Panc1 (cell line): ENCODE data around the gene CYSTM1. TPM values are rescaled to one million over a fixed set of nuclear protein-coding genes. Genes with fewer than 3 reads are reported as not detected.

Source experiments
- ATAC-seq: fragments of 200-7000 bp; cut with Tn5 transposase; 2 replicates; pipeline ENCODE4 v1.9.1; 2020; ENCODE audit warnings: mild to moderate bottlenecking, moderate library complexity
- BruUV-seq: library from RNA; stranded (reverse); fragments of 400-500 nt; replicated peaks from 2 replicates; lab custom pipeline; 2021; lab: Mats Ljungman, UMichigan
- CTCF ChIA-PET: fragments of 300-600 bp; sonication (Branson Sonifier 250); formaldehyde crosslinking; loops from one replicate; lab custom pipeline; 2022; ENCODE audit warnings: antibody characterized with exemption; lab: Charles Lee
- POLR2A ChIA-PET: fragments of 300-600 bp; sonication (Branson Sonifier 250); formaldehyde crosslinking; loops from one replicate; lab custom pipeline; 2022; ENCODE audit warnings: antibody characterized with exemption; lab: Charles Lee
- DNase-seq: peaks from one replicate; pipeline ENCODE4 v3.0.0-alpha.2; 2010; ENCODE audit warnings: low read depth, low spot score
- H3K27ac ChIP-seq: 2 replicates; pipeline ENCODE4 v1.5.1; 2011; ENCODE audit warnings: mild to moderate bottlenecking, low read length, inconsistent platforms
- H3K27me3 ChIP-seq: fragments of 200-500 bp; sonication (Bioruptor generic); 2 replicates; pipeline ENCODE4 v1.6.0; 2014; ENCODE audit warnings: low read length, inconsistent platforms; ENCODE audit not compliant: control insufficient read depth, insufficient read depth
- H3K36me3 ChIP-seq: fragments of 200-500 bp; sonication (Bioruptor generic); 2 replicates; pipeline ENCODE4 v1.5.1; 2014; ENCODE audit warnings: inconsistent platforms, mild to moderate bottlenecking, low read length, moderate library complexity; ENCODE audit not compliant: control insufficient read depth, insufficient read depth
- H3K4me1 ChIP-seq: 2 replicates; pipeline ENCODE4 v1.5.1; 2011; ENCODE audit warnings: inconsistent platforms, mild to moderate bottlenecking, low read length, moderate library complexity; ENCODE audit not compliant: control insufficient read depth, insufficient read depth
- H3K4me3 ChIP-seq, 2 experiments: 2 replicates each; pipeline ENCODE4 v1.5.1; 2011 to 2012; ENCODE audit warnings: low read depth in 2 of 2, low read length in 2 of 2, mild to moderate bottlenecking in 2 of 2, inconsistent platforms in 1 of 2, moderate library complexity in 1 of 2
- H3K9me3 ChIP-seq: fragments of 200-500 bp; sonication (Bioruptor generic); 2 replicates; pipeline ENCODE4 v1.5.1; 2014; ENCODE audit warnings: low read depth, mild to moderate bottlenecking, inconsistent platforms, low read length, moderate library complexity; ENCODE audit not compliant: control insufficient read depth, insufficient read depth
- CTCF ChIP-seq: fragments of 450-650 bp; IDR thresholded peaks from 2 replicates; pipeline ENCODE4 v1.5.1; 2017; ENCODE audit warnings: mild to moderate bottlenecking
- POLR2AphosphoS5 ChIP-seq: IDR thresholded peaks from 2 replicates; pipeline ENCODE4 v1.6.1; 2012; ENCODE audit warnings: mild to moderate bottlenecking, low read depth, low read length, moderate library complexity
- REST ChIP-seq, 2 experiments: IDR thresholded peaks; 2 replicates each; pipeline ENCODE4 v1.6.1; 2011 to 2012; ENCODE audit warnings: low read depth in 2 of 2, control low read depth in 1 of 2, low read length in 1 of 2, mild to moderate bottlenecking in 1 of 2, moderate library complexity in 1 of 2; ENCODE audit not compliant: insufficient read depth in 1 of 2
- SIN3A ChIP-seq: IDR thresholded peaks from 2 replicates; pipeline ENCODE4 v1.6.1; 2012; ENCODE audit warnings: low read depth, mild to moderate bottlenecking, low read length, moderate library complexity, borderline replicate concordance; ENCODE audit not compliant: insufficient read depth
- TCF7L2 ChIP-seq: IDR thresholded peaks from 2 replicates; pipeline ENCODE4 v1.6.1; 2011; ENCODE audit warnings: mild to moderate bottlenecking, low read depth, low read length, inconsistent platforms
- in situ Hi-C: cut with HindIII; loops from 2 replicates; pipeline ENCODE4 v1.10.0; 2016; ENCODE audit warnings: low sequenced_read_pairs, low pct_unique_long_range_greater_than_20kb
- intact Hi-C: fragments of 100-400 bp; cut with micrococcal nuclease; formaldehyde crosslinking; loops from one replicate; pipeline ENCODE4 v1.10.0; 2022; ENCODE audit not compliant: unreplicated experiment
- total RNA-seq: library from RNA; stranded (reverse); gene quantifications from one replicate; pipeline ENCODE4 v1.2.1, GENCODE V29; 2021; ENCODE audit not compliant: unreplicated experiment

Gene CYSTM1
- total RNA-seq, 1 experiment from 2014 or later, result 126 TPM

- 0 out of 2 replicates have a peak, but pooled peaks have one; percentile 43 for ATAC-seq
- CTCF ChIA-PET, result no interaction called here
Observed at GRCh38 chr5:140130949-140131733, 43.8 kb upstream of the CYSTM1 start.

GRCh38 chr5:140131967-140132409 is 43.0 kb upstream of the CYSTM1 start:
- in situ Hi-C loops (no loop called here), intact Hi-C loops (no loop called here)
- ATAC-seq, result peak; percentile 77
- H3K9me3 ChIP-seq, result no peaks in the 10 kb centered on the region
- no peak overlapping the region for H3K27ac ChIP-seq
- ChIA-PET CTCF (interaction anchor here (0.6 kb wide), 1 partner anchor 16 kb away, joined by 13 read pairs; no protein-coding TSS in a partner anchor), POLR2A (no interaction called here)
- no TSS peak for BruUV-seq
- H3K27me3 ChIP-seq, result no peaks in the 10 kb centered on the region
- DNase-seq, result no peak
- H3K36me3 ChIP-seq, result no peaks in the 10 kb centered on the region; the same call in 1 of the 2 replicates
- no peak overlapping the region for H3K4me3 ChIP-seq
- H3K4me1 ChIP-seq, result peaks cover 13% of the 10 kb centered on the region
- TF ChIP-seq CTCF (no peak), REST (IDR thresholded peaks at IDR 0.05; ENCODE audit: insufficient read depth in 1 of 2, low read depth in 2 of 2, low read length in 1 of 2) (no peak), POLR2AphosphoS5 (no peak), SIN3A (no peak)

More at GRCh38 chr5:140130949-140131733, 43.8 kb upstream of the CYSTM1 start:
- H3K27ac ChIP-seq, result no peak overlapping the region
- TF ChIP-seq TCF7L2 (no peak), SIN3A (no peak), CTCF (no peak), REST (IDR thresholded peaks at IDR 0.05; ENCODE audit: insufficient read depth in 1 of 2, low read depth in 2 of 2, low read length in 1 of 2) (no peak), POLR2AphosphoS5 (no peak)
- DNase-seq, result no peak
- BruUV-seq, result no TSS peak
- in situ Hi-C loops, result no loop called here
- H3K9me3 ChIP-seq, result no peaks in the 10 kb centered on the region
- H3K27me3 ChIP-seq, result no peaks in the 10 kb centered on the region
- no peaks in the 10 kb centered on the region; the same call in 1 of the 2 replicates for H3K36me3 ChIP-seq
- peaks cover 21% of the 10 kb centered on the region for H3K4me1 ChIP-seq
- no peak overlapping the region for H3K4me3 ChIP-seq
- intact Hi-C loops, result no loop called here
- POLR2A ChIA-PET, result no interaction called here
